Daoy (cell line): ENCODE results near the gene IL1B. TPM values are rescaled to one million over a fixed set of nuclear protein-coding genes. Genes with fewer than 3 reads are reported as not detected.
A peak's percentile ranks its signal among the peaks of the same experiment; 100 is the strongest.

Experiments
- DNase-seq: peaks from one replicate; pipeline ENCODE4 v3.0.0-alpha.2; 2015; ENCODE audit warnings: low read depth
- total RNA-seq: library from RNA; depleted of rRNA; stranded (reverse); fragments of >200 nt; shearing (Covaris generic); gene quantifications from 2 replicates; pipeline ENCODE4 v1.2.3, GENCODE V29; 2014; rRNA removed

Gene IL1B
- total RNA-seq, 1 experiment from 2014 or later, result 12.4 TPM

DNA sequence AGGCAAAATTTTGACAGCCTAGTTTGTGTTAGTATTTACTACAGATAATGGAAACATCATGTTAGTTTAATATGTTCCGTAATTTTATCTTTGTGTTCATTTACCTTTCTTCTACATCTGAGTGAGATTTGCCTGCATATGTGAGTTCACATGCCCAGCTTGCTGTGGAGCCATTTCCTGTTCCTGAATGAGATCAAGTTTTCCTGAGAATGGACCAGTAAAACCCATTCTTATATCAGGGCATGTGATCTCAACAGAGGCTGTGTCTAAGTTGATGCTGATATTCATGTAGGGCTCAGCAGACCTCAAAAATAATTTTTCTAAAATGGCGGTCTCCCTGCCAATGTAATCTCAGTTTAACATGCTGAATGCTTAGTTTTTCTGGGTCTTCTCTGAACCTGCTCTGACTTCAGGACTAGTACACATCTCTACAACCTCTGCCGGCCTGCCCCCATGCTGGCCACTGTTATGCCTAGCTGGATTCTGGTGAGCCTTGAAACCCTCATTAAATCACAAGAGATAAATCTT, 53.3 kb downstream of the IL1B start:
- peak; percentile 29 for DNase-seq

DNA sequence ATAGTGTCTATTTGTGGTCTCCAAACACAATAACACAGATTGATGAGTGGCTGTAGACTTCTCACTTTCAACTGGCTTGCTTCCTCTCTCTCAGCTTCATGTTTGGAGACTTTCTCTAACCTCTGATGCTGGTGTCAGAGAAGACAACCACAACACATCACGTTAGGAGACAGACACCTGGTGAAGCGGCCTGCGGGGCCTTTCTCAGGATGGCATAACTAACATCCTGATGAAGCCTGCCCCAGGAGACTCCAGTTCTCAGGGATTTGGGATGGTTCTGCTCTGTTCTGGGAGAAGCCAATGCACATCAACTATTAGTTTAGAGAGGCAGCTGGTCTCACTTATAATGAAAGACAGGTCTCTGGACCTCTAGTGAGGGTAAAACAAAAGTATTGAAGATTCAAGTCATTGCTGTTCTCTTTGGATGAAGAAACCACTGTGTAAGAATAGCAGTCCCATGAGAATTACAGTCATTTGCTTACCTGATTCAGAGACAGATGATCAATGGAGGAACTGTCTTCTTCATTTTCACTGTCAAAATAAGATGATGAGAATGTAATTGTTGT, 54.3 kb downstream of the IL1B start:
- DNase-seq, result no peak

Other genes with a start within 250 kb of the IL1B start
- 58.4 and 71.2 TPM in 2 replicates for gene SLC20A1, start 190.8 kb downstream of the IL1B start, total RNA-seq
- not detected in 2 replicates for gene NT5DC4, start 115.8 kb downstream of the IL1B start, total RNA-seq
- gene CKAP2L, start 72.2 kb downstream of the IL1B start, total RNA-seq, result 25.5 and 31.7 TPM in 2 replicates
- 26.0 and 29.8 TPM in 2 replicates for gene IL1A, start 52.3 kb downstream of the IL1B start, total RNA-seq
- not detected in 2 replicates for gene IL37, start 74.4 kb upstream of the IL1B start, total RNA-seq
- 0.80 TPM in 1 of 2 replicates, not detected in the other for gene IL36G, start 141.2 kb upstream of the IL1B start, total RNA-seq
- not detected in 2 replicates for gene IL36A, start 168.7 kb upstream of the IL1B start, total RNA-seq
- gene IL36B, start 216.1 kb upstream of the IL1B start, total RNA-seq, result not detected in 2 replicates
- not detected in 2 replicates for gene IL36RN, start 222.4 kb upstream of the IL1B start, total RNA-seq
- gene IL1F10, start 231.2 kb upstream of the IL1B start, total RNA-seq, result not detected in 2 replicates